ENCODE measurements around the gene C20orf144.
"Not testable (repeated sequence)": the region's sequence is repeated elsewhere in the genome, so short reads cannot be mapped to it uniquely, and the experiment has no call there.

The C20orf144 gene

GRCh38 chr20:33662172-33662571 lies at the start of gene C20orf144:
Gene C20orf144 (plus strand): TSS chr20:33662327. CDS start chr20:33662346, 19 bp downstream.
- in situ Hi-C loops (cut with MboI; ENCODE audit: low pct_unique_long_range_greater_than_20kb, low sequenced_read_pairs), result loop anchor here (25.0 kb wide), 1 partner anchor 200 kb away; no protein-coding TSS in a partner anchor
- DNase-seq, result no peak

DNA sequence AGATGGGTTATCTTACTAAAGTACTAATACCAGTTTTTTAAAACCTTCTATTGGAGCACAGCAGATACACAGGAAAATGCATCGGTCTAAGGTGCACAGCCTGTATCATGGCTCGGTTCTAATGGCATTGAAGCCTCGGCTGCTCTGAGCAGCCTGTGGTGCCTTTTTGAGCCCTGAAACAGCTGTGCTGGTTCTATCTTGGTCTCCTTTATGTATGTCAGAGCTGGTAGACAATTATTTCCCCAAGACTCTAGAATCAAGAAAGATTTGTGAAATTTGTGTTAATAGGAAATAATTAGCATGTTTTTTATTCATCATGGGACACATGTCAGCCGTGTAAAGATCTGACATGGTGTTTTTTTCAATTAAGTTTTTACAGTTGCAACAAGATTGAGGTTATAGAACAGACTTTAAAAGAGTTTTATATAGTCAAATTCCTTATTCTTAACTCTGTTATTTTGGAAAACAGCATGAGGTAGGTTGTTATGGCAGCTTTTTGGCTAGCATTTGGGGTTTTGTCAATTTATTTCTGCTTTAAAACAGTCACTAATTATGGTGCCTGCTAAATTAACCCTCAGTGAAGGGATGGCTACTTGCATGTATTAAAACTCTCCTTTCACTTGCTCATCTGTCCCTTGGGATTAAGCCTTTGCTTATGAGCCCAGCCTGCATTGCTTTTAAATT lies 40.3 kb upstream of the C20orf144 start:
- in situ Hi-C loops (cut with MboI; ENCODE audit: low pct_unique_long_range_greater_than_20kb, low sequenced_read_pairs), result no loop called here
- DNase-seq, result no peak

DNA sequence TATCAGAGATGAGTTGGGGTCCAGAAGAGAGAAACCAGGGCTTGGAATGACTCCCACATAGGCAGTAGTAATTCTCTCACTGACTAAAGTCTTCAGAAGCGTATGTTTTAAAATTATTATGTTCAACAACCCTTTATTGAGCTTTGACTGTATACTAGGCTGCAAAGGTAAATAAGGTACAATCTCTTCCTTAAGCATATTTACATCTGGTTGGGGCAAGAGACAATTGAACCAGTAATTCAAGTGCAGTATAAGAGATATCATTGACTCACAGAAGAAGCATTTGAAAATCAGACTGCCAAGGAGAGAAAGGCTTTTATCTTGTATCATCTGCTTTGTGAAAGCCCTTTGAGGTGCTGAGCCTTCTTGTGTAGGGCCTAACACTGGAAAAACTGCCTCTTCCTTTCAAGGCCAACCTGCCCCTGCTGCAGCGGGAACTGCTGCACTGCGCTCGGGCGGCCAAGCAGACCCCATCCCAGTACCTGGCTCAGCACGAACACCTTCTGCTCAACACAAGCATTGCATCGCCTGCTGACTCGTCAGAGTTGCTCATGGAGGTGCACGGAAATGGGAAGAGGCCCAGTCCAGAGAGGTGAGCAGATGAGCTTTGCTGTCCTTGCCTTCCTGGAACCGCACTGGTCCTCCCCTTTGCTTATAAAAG lies 39.3 kb upstream of the C20orf144 start:
- in situ Hi-C loops (cut with MboI; ENCODE audit: low pct_unique_long_range_greater_than_20kb, low sequenced_read_pairs), result no loop called here
- DNase-seq, result no peak

- in situ Hi-C loops (cut with MboI; ENCODE audit: low pct_unique_long_range_greater_than_20kb, low sequenced_read_pairs), result no loop called here
- no peak for DNase-seq
Measured at GRCh38 chr20:33624399-33624798, 37.7 kb upstream of the C20orf144 start.

DNA sequence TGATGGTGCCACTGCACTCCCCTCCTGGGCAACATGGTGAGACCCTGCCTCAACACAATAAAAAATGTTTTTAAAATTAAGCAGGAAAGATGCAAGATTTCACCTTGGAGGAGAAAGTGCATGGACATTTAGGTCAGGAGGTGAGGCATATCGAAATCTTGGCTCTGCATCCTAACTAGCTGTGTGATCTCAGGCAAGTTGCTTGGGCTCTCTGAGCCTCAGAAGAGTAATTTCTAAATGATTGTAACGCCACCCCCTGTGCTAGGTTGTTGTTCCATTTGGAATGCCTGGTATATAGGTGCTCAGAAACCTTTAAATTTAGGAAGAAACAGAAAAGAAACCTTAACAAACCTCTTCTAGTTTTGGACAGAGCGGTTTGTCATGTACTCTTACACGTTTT lies 35.9 kb upstream of the C20orf144 start:
- no peak for DNase-seq
- in situ Hi-C loops (cut with MboI; ENCODE audit: low pct_unique_long_range_greater_than_20kb, low sequenced_read_pairs), result no loop called here

GRCh38 chr20:33627577-33628216 lies 34.4 kb upstream of the C20orf144 start:
- in situ Hi-C loops (cut with MboI; ENCODE audit: low pct_unique_long_range_greater_than_20kb, low sequenced_read_pairs), result no loop called here

GRCh38 chr20:33629533-33629932 lies 32.6 kb upstream of the C20orf144 start:
- no peak for DNase-seq
- in situ Hi-C loops (cut with MboI; ENCODE audit: low pct_unique_long_range_greater_than_20kb, low sequenced_read_pairs), result no loop called here

More at GRCh38 chr20:33627577-33628216, 34.4 kb upstream of the C20orf144 start:
- no peak for DNase-seq

- no peak for DNase-seq
- in situ Hi-C loops (cut with MboI; ENCODE audit: low pct_unique_long_range_greater_than_20kb, low sequenced_read_pairs), result no loop called here
Measured at GRCh38 chr20:33629979-33630378, 32.1 kb upstream of the C20orf144 start.

GRCh38 chr20:33630507-33630906 lies 31.6 kb upstream of the C20orf144 start:
- in situ Hi-C loops (cut with MboI; ENCODE audit: low pct_unique_long_range_greater_than_20kb, low sequenced_read_pairs), result no loop called here
- no peak for DNase-seq

- DNase-seq; in situ Hi-C loops (cut with MboI; ENCODE audit: low pct_unique_long_range_greater_than_20kb, low sequenced_read_pairs): not testable (repeated sequence)
Measured at GRCh38 chr20:33631910-33632309, 30.2 kb upstream of the C20orf144 start.

DNA sequence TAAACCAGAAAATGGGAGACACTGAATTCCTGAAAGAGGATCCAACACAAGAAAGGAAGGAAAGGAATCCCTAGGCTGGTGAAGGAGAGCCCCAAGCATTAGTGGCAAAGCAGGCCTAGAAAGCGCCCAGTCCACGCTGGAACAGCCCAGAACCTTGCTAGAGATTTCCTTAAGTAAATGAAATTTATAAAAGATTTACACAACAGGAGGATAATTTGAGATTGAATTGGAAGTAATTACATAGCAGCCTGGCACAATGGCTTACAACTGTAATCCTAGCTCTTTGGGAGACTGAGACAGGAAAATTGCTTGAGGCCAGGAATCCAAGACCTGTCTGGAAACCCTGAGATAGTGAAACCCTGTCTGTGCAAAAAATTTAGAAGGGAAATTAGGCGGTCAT lies 26.8 kb upstream of the C20orf144 start:
- in situ Hi-C loops (cut with MboI; ENCODE audit: low pct_unique_long_range_greater_than_20kb, low sequenced_read_pairs), result no loop called here
- DNase-seq, result no peak

DNA sequence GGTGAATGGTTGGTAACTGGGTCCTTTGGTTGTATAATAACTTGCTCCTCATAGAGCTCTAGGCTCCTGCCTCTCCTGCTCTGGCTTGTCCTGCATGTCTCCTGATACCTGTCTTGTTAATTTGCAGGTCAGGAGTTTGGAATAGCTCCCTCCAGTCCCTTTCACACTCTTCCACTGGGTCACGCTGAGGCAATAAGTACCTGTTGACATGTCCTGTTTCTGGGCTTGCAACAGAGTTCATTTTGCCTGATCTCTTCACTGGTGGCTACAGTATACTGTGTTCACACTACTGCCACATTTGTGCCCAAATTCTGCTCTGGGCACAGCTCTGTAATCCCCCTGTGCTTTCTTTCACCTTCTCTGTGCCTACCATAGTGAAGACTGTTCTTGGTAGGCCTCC lies 25.4 kb upstream of the C20orf144 start:
- DNase-seq, result no peak
- in situ Hi-C loops (cut with MboI; ENCODE audit: low pct_unique_long_range_greater_than_20kb, low sequenced_read_pairs), result no loop called here

DNA sequence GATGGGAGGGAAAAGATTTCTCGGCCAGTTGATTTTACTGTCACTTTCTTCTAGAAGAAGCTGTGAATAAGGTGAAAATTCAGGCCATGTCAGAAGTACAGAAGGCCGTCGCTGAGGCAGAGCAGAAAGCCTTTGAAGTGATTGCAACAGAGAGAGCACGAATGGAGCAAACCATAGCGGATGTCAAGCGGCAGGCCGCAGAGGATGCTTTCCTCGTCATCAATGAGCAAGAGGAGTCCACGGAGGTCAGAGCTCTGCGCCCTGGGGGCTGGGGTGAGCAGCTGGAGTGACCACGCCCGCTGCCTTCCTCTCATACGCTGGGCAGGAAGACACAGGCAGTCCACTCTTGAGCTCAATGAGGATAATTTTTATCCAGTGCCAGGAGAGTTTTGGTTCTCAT lies 21.8 kb upstream of the C20orf144 start:
- DNase-seq, result no peak
- in situ Hi-C loops (cut with MboI; ENCODE audit: low pct_unique_long_range_greater_than_20kb, low sequenced_read_pairs), result no loop called here

GRCh38 chr20:33644313-33645071 lies 17.6 kb upstream of the C20orf144 start:
- in situ Hi-C loops (cut with MboI; ENCODE audit: low pct_unique_long_range_greater_than_20kb, low sequenced_read_pairs), result no loop called here
- no peak for DNase-seq

GRCh38 chr20:33645072-33645358 lies 17.1 kb upstream of the C20orf144 start:
- no peak for DNase-seq
- in situ Hi-C loops (cut with MboI; ENCODE audit: low pct_unique_long_range_greater_than_20kb, low sequenced_read_pairs), result no loop called here

- no peak for DNase-seq
- in situ Hi-C loops (cut with MboI; ENCODE audit: low pct_unique_long_range_greater_than_20kb, low sequenced_read_pairs), result no loop called here
Measured at GRCh38 chr20:33645396-33645795, 16.7 kb upstream of the C20orf144 start.

GRCh38 chr20:33646191-33646590 lies 15.9 kb upstream of the C20orf144 start:
- DNase-seq, result no peak
- in situ Hi-C loops (cut with MboI; ENCODE audit: low pct_unique_long_range_greater_than_20kb, low sequenced_read_pairs), result no loop called here

DNA sequence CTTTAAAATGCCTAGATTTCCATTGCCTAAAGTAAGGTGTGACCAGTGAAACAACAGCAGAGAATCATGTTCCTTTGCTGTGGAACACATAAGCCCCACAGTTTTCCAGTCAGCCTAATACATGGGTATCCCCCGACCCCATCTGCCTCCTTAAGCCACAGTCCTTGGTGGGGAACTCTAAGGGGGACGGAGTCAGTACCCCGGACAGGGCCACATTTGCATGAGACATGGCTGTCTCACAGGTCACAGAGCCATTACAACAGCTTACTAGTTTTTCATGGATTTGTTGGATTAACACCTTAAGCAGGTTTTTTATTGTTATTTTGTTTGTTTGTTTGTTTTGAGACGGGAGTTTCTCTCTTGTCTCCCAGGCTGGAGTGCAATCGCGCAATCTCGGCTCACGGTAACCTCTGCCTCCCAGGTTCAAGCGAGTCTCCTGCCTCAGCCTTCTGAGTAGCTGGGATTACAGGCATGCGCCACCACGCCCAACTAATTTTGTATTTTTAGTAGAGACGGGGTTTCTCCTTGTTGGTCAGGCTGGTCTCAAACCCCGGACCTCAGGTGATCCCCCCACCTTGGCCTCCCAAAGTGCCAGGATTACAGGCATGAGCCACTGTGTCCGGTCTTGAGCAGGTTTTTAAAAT lies 15.0 kb upstream of the C20orf144 start:
- DNase-seq; in situ Hi-C loops (cut with MboI; ENCODE audit: low pct_unique_long_range_greater_than_20kb, low sequenced_read_pairs): not testable (repeated sequence)

DNA sequence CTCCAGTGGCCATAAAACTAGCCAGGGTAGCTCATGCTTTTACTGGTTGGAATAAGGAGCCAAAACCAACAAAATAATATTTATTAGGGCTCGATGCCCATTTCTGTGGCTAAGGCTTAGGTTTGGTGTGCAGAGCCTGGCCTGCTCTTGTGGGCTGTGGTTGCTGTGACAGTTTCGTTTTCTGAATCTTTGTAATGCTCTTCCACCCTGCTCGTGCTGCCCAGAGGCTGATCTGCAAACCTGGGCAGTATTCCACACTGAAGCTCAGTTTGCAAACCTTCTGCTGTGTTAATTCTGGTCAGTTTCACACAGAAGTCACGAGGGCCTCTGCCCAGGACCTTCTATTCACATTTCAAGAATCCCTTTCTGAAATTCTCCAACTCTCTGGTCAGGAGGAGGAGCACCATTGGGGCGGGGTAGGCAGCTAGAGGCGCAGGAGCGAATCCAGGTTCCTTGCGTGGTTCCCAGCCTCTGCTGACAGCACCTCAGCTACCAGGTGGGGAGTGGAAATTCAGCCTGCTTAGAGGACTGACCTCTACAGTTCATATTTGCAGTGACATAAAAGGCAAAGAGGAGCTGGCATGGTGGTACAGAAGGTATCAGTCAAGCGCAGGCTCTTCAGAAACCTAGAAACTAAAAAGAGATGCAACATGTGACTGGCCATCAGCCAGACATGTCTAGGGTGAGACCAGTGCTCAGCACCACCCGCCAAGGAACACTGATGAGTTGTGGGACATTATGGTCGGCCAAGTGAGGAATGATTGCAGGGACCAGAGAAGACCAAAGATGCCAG lies 14.3 kb upstream of the C20orf144 start:
- in situ Hi-C loops (cut with MboI; ENCODE audit: low pct_unique_long_range_greater_than_20kb, low sequenced_read_pairs), result no loop called here
- no peak for DNase-seq
